ENCODE measurements around the gene EPHA5.

The EPHA5 gene

GRCh38 chr4:65399084-65399483 is 271.2 kb downstream of the EPHA5 start:
- no peak for DNase-seq (ENCODE audit: low read depth)
- no peak overlapping the region for H3K4me3 ChIP-seq (ENCODE audit: control insufficient read depth, low read depth, low read length)
- TF ChIP-seq, protein P1, sequence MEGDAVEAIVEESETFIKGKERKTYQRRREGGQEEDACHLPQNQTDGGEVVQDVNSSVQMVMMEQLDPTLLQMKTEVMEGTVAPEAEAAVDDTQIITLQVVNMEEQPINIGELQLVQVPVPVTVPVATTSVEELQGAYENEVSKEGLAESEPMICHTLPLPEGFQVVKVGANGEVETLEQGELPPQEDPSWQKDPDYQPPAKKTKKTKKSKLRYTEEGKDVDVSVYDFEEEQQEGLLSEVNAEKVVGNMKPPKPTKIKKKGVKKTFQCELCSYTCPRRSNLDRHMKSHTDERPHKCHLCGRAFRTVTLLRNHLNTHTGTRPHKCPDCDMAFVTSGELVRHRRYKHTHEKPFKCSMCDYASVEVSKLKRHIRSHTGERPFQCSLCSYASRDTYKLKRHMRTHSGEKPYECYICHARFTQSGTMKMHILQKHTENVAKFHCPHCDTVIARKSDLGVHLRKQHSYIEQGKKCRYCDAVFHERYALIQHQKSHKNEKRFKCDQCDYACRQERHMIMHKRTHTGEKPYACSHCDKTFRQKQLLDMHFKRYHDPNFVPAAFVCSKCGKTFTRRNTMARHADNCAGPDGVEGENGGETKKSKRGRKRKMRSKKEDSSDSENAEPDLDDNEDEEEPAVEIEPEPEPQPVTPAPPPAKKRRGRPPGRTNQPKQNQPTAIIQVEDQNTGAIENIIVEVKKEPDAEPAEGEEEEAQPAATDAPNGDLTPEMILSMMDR (conservative IDR thresholded peaks at IDR 0.05; ENCODE audit: control insufficient read depth, insufficient read depth, low read depth, low read length), result no peak

- no peak overlapping the region for H3K4me3 ChIP-seq (ENCODE audit: control insufficient read depth, low read depth, low read length)
- DNase-seq (ENCODE audit: low read depth), result no peak
- TF ChIP-seq, protein P1 (conservative IDR thresholded peaks at IDR 0.05; ENCODE audit: control insufficient read depth, insufficient read depth, low read depth, low read length), result no peak
Measured at GRCh38 chr4:65393078-65393477, 277.2 kb downstream of the EPHA5 start.

GRCh38 chr4:65392488-65392887 is 277.8 kb downstream of the EPHA5 start:
- TF ChIP-seq, protein P1 (conservative IDR thresholded peaks at IDR 0.05; ENCODE audit: control insufficient read depth, insufficient read depth, low read depth, low read length), result no peak
- no peak for DNase-seq (ENCODE audit: low read depth)

GRCh38 chr4:65391814-65392213 is 278.5 kb downstream of the EPHA5 start:
- H3K4me3 ChIP-seq (ENCODE audit: control insufficient read depth, low read depth, low read length), result no peak overlapping the region
- no peak for DNase-seq (ENCODE audit: low read depth)
- TF ChIP-seq, protein P1 (conservative IDR thresholded peaks at IDR 0.05; ENCODE audit: control insufficient read depth, insufficient read depth, low read depth, low read length), result no peak

More at GRCh38 chr4:65392488-65392887, 277.8 kb downstream of the EPHA5 start:
- no peak overlapping the region for H3K4me3 ChIP-seq (ENCODE audit: control insufficient read depth, low read depth, low read length)

- DNase-seq (ENCODE audit: low read depth), result no peak
- no peak overlapping the region for H3K4me3 ChIP-seq (ENCODE audit: control insufficient read depth, low read depth, low read length)
- TF ChIP-seq, protein P1 (conservative IDR thresholded peaks at IDR 0.05; ENCODE audit: control insufficient read depth, insufficient read depth, low read depth, low read length), result no peak
Measured at GRCh38 chr4:65391382-65391781, 278.9 kb downstream of the EPHA5 start.

DNA sequence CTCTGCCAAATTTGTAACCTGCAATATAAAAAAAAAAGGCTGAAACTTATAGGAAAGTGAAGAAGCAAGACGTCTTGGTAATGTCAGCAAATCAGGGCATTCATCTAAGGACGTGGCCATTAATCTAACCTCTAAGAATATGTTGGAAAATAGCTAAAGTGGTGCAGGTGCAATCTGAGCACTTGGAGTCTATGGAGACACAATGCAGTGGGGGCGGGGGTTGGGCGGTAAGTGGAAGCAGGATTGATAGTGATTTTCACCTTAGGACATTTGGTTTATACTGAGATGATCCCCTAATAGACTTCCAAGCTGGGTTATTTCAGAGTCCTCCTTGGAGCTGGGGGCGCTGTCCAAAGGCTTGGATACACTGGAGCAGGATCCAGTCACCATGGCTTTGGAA is 283.4 kb downstream of the EPHA5 start:
- TF ChIP-seq, protein P1 (conservative IDR thresholded peaks at IDR 0.05; ENCODE audit: control insufficient read depth, insufficient read depth, low read depth, low read length), result no peak
- DNase-seq (ENCODE audit: low read depth), result no peak
- H3K4me3 ChIP-seq (ENCODE audit: control insufficient read depth, low read depth, low read length), result no peak overlapping the region

All from fibroblast of mammary gland (primary cell).